NCI-H774 (cell line): Measurements from ENCODE around the gene GSTO2.
"Not testable (repeated sequence)": the region's sequence is repeated elsewhere in the genome, so short reads cannot be mapped to it uniquely, and the experiment has no call there.

Experiments
- DNase-seq: peaks from one replicate; lab custom pipeline; 2025; lab: John Stamatoyannopoulos, UW

The GSTO2 gene

DNA sequence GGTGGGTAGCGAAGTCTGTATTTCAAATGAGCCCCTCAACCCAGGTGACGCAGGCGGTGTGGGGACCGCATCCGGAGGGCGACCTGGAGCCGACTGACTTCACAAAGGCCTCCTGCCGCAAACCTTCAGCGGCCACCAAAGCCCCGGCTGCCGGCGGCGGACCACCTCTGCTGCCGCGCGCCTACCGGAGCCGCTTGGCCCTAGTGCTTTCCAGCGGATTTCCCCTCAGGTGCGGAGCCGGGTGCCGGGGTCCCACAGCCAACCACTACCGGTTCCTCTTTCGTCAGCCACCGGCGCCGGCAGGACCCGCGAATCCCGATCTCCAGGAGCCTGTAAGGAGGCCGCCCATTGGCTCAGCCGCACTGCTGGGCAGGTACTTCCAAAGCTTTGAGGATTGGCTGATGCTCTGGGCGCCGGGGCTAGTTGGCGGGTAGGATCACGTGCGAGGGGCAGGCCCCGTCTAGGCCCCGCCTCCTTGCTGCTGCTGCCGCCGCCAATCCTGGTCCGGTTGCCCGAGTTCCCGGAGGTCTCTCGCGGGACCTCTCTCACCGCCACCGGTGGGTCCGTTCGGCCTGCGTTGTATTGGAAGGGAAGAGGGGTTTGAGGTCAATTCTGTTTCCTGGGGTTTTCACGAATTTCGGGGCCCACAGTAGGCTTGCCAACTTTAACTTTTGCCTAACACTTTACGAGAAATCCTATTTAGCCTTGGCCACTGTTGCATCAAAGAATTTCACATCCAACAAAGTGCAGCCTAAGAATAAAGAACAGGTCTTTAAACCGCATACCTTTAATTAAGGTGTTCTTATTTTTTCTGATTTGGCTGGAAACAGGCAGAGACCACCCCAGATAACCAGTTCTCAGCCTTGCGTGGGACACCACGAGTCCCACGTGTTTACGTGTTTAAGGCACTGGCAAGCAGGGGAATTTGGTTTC, at the start of gene GSTO2:
GSTO2 (plus strand) TSS at position 472 of the 933 bp plus-strand sequence. CDS start 5,732 bp downstream, outside the sequence.
- peak; percentile 88 for DNase-seq

- no peak for DNase-seq
Observed at GRCh38 chr10:104220522-104220921, 48.5 kb upstream of the GSTO2 start.

GRCh38 chr10:104223304-104223703, 45.7 kb upstream of the GSTO2 start:
- DNase-seq = no peak

DNA sequence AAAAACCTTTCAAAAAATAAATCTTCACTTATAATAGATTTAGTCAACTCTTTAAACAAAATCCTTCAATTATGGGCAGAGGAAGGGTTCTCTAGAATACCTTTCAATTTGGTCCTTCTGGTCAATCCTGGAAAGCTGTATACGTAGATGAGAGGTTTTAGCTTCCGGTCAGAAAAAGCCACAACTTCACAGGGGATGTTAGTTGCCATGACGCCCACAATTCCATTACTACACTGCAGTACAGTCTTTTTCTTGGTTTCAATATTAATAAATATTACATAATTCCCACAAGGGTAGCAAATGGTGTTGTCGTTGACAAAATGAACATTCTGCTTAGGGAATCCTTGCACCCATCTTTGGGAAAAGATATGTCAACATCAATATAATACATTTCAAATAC, 38.5 kb upstream of the GSTO2 start:
- DNase-seq = no peak

DNA sequence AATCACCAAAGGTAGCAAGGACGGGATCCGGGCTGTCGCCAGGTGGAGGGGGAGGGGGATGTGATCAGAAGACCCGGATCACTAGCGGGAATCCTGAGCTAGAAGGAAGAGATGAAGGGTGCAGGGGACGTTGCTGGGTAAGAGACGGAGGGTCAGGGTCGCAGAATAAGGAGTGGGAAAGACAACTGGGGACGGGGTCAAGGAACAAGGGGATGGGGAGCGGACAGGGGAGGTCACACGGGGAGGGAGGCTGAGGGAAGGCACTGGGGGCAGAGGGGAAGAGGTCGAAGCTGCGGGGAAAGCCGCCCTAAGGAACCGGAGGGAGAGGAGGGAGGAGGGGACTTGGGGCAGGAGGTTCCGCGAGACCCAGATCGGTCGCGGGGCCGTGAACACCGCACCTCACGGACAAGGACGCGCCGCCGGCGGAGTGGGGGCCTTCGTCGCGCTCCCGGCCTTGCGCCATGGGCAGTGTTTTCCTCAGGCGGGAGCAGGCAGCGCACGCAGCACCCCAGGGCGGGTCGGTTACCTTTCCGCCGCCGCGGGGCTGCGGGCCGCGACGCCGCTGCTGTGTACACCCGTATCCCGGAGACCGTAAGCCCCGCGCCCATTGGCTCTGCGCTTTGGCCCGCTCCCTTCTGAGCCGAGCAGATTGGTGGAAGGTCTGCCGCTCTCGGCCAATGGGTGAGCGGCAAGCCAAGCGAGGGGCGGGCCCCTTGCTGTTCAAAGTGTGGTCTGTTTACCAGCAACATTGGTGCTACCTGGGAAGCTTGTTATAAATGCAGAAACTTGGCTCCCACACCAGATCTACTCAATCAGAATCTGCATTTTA, 37.0 kb upstream of the GSTO2 start, which contains the start of gene CFAP43:
CFAP43 (minus strand) TSS at position 581 of the 829 bp plus-strand sequence; CDS start at position 463, 118 bp downstream.
- DNase-seq = peak; percentile 83

DNA sequence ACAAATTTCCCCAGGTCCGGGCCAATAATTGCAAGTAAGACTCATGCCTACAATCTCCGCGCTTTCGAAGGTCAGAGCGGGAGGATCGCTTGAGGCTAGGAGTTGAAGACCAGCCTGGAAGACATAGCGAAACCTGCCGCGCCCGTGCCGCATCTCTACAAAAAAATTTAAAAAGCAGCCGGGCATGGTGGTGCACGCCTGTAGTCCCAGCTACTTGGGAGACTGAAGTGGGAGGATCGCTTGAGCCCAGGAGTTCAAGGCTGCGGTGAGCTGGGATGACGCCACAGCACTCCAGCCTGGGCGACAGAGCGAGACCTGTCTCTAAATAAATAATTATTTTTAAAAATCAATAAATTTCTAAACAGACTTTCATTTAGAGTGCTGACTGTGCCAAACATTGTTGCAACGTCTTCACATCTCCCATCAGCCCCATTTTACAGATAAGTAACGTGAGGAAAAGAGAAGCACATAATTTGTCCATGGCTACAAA, 36.3 kb upstream of the GSTO2 start:
- DNase-seq = no peak

DNA sequence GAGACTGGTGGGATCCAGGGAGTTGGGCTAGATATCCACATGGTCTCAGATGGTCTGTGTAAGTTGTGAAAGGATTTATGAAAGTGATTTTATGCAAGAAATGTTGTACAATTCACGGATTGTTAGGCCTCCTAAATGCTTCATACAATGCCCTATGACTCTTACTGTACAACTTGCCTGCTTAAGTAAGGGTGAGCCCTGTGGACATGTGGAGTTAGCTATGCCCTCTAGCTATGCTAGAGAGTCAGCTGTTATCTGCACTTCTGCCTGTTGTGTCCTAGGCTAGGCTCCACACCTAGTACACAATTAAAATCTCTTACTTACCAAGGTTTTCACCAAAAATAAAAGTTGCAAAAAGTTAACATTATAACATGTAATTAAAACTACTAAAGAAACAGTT, 35.2 kb upstream of the GSTO2 start:
- no peak for DNase-seq

DNA sequence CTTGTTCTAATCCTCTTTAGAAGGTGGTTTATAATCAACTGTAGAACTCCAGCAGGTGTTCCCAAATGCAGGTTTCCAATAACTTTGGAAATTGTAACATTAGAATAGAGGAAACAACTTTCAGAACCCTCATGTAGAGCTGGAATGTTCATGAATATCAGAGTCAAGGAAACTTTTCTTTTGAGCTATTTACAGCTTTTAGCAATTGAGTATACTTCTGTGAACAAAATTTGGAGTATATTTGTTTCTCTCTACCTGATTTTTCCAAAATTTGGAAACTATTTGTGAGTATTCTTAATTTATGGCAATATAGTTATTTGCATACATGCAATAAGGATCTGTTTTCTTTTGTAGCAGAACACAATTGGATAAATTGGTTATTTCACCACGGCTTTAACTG, 34.0 kb upstream of the GSTO2 start:
- DNase-seq = no peak

DNA sequence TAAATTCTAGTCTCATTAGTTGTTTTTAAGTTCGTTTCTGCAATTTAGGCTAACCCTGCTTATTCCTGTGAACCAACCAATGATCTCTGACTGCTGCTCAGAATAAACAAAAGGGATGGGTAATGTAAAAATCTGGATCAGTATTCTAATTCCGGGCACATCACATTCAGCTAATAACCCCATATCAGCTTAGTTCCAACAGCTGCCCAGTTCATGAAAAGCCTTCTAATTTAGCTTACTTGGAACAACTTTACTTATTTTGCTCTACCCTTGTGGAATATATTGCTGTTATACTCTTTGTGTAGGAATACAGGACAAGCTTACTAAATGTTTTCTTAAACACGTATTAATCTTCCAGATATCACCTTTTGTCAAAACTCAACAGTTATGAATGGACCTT, 33.2 kb upstream of the GSTO2 start:
- DNase-seq = no peak

DNA sequence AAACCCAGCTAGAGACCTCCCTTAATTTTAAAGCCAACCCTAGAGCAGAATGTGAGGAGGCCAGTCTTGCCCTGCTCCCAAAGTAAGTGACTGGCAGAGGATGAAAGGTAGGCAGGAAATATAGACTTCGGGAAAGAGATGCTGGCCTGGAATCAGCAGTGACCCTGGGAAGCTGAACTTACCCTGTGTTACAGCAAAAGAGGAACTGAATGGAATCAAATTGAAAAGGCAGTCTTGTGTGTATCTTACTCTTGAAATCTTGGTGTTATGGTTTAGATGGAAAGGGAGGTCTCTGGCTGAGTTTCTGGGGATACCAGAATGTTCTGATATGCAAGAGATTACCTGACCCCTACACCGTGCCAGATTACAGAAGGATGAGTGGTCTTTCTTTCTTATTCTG, 28.9 kb upstream of the GSTO2 start:
- DNase-seq = no peak

- DNase-seq = no peak
Observed at GRCh38 chr10:104242545-104242944, 26.4 kb upstream of the GSTO2 start.

- DNase-seq = not testable (repeated sequence)
Observed at GRCh38 chr10:104243009-104243408, 26.0 kb upstream of the GSTO2 start.

- DNase-seq = no peak
Observed at GRCh38 chr10:104243512-104243911, 25.5 kb upstream of the GSTO2 start.

DNA sequence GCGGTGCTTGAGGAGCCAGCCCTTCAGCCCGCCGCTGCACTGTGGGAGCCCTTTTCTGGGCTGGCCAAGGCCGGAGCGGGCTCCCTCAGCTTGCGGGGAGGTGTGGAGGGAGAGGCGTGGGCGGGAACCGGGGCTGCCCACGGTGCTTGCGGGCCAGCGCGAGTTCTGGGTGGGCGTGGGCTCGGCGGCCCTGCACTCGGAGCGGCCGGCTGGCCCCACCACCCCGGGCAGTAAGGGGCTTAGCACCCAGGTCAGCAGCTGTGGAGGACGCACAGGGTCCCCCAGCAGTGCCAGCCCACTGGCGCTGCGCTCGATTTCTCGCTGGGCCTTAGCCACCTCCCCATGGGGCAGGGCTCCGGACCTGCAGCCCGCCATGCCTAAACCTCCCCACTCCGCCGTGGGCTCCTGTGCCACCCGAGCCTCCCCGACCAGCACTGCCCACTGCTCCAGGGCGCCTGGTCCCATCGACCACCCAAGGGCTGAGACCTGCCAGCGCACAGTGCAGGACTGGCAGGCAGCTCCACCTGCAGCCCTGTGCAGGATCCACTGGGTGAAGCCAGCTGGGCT, 23.8 kb upstream of the GSTO2 start:
- no peak for DNase-seq

GRCh38 chr10:104246976-104247375, 22.0 kb upstream of the GSTO2 start:
- no peak for DNase-seq

DNA sequence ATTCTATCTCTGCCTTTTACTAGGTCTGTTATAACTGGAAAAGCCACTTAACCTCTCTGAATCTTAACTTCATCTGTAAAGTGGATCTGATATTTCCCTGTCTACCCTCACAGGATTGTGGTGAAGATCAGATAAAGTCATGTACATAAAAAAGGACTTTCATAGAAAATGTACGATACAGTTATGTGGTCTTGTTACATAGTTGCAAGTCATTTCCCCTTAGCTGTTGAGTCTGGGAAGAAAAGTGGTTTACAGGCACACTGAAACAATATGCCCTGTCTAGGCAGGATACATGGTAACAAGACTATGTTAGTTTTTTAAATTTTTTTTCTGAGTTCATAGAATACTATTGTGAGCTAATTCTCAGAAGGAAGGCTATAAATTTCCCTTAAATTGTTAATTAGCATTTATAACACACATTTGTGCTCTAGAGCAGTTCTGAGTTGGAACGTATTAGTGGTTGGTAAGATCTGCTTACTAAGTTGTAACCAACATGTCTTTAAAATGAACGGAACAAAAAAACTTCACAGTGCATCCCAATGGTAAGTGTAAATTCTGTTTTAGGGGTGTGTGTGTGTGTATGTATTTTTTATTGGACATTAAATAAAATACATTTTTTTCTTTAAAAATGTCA, 21.4 kb upstream of the GSTO2 start:
- no peak for DNase-seq

DNA sequence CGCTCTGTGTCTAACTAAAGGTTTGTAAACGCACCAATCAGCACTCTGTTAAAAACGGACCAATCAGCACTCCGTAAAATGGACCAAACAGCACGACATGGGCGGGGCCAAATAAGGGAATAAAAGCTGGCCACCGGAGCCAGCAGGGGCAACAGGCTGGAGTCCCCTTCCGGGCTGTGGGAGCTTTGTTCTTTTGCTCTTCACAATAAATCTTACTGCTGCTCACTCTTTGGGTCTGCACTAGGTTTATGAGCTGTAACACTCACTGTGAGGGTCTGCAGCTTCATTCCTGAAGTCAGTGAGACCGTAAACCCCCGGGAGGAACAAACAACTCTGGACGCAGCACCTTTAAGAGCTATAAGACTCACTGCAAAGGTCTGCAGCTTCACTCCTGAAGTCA, 20.1 kb upstream of the GSTO2 start:
- DNase-seq = not testable (repeated sequence)

- DNase-seq = no peak
Observed at GRCh38 chr10:104250371-104250770, 18.6 kb upstream of the GSTO2 start.

GRCh38 chr10:104251443-104251842, 17.5 kb upstream of the GSTO2 start:
- DNase-seq = no peak

DNA sequence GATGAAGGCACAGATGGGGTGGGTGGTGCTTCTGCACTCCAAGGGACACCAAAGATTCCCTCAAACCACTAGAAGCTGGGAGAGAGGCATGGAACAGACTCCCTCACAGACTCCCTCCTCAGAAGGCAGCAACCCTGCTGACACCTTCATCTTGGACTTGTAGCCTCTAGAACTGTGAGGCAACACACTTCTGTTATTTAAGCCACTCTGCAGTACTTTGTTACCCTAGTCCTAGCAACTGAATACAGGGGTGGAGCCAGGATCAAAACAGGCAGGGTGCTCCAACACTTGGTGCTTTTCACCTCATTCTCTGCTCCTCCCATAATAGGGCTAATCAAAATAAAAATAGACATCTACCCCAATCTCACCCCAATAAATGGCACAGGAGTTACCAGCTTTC, 16.6 kb upstream of the GSTO2 start:
- no peak for DNase-seq

DNA sequence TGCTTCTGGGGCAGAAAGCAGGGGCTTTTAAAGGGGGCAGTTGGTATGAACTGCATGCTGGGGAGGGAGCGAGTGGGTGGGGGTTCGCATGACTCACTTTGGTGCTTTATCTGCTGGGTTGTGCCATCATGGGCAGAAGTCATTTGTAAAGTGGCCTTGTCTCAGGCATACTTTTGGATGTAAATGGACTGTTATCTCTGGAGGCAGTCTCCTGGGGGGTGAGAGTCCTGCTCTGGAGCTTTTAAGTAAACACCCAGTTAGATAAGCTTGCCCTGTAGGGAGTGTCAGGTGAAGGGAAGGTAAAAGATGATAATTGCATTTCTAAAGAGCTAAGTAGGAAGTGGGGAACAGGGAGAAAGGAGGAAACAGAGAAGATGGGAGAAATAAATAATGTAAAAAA, 15.9 kb upstream of the GSTO2 start:
- no peak for DNase-seq
